Tibial nerve (tissue), 4 donors: ENCODE results near the gene RAB5A. TPM values are rescaled to one million over a fixed set of nuclear protein-coding genes. Genes with fewer than 3 reads are reported as not detected.
"Not testable (repeated sequence)": the region's sequence is repeated elsewhere in the genome, so short reads cannot be mapped to it uniquely, and the experiment has no call there.

Experiments
- DNase-seq, 2 donors: peaks; one replicate each; pipeline ENCODE4 v3.0.0-alpha.2; 2019; ENCODE audit warnings: low spot score in 2 of 2
- H3K27ac ChIP-seq, 4 donors: fragments of 200-600 bp; sonication (generic) in 3 of 4; one replicate each; pipeline ENCODE4 v1.5.1; 2017 to 2019; ENCODE audit warnings: mild to moderate bottlenecking in 1 of 4
- H3K27me3 ChIP-seq, 2 donors: fragments of 200-600 bp; sonication (generic) in 1 of 2; one replicate each; pipeline versions ENCODE4 v1.5.1 to v1.6.0; 2017 to 2019
- H3K36me3 ChIP-seq, 3 donors: fragments of 200-600 bp; sonication (generic); one replicate each; pipeline ENCODE4 v1.5.1; 2018 to 2019
- H3K4me1 ChIP-seq, 4 donors: fragments of 200-600 bp; sonication (generic) in 3 of 4; one replicate each; pipeline ENCODE4 v1.5.1; 2017 to 2019
- H3K4me3 ChIP-seq, 4 donors: fragments of 200-600 bp; sonication (generic) in 3 of 4; one replicate each; pipeline ENCODE4 v1.5.1; 2017 to 2019; ENCODE audit warnings: mild to moderate bottlenecking in 1 of 4, moderate library complexity in 1 of 4
- H3K9me3 ChIP-seq, 4 donors: fragments of 200-600 bp; sonication (generic) in 3 of 4; one replicate each; pipeline ENCODE4 v1.5.1; 2017 to 2019
- CTCF ChIP-seq, 5 experiments: fragments of 200-600 bp in 3 of 5; fragments of 450-650 bp in 2 of 5; sonication (generic) in 3 of 5; IDR thresholded peaks; one replicate each; pipeline ENCODE4 v1.5.1; 2016 to 2019; ENCODE audit warnings: antibody characterized with exemption in 5 of 5, mild to moderate bottlenecking in 3 of 5, moderate library complexity in 2 of 5
- EP300 ChIP-seq, 2 donors: sonication (generic); formaldehyde crosslinking; IDR thresholded peaks; one replicate each; pipeline ENCODE4 v1.6.1; 2017; ENCODE audit warnings: antibody characterized with exemption in 2 of 2, mild to moderate bottlenecking in 1 of 2
- POLR2A ChIP-seq, 2 donors: fragments of 450-650 bp; IDR thresholded peaks; one replicate each; pipeline ENCODE4 v1.6.1; 2017; ENCODE audit warnings: antibody characterized with exemption in 2 of 2, mild to moderate bottlenecking in 2 of 2, moderate library complexity in 2 of 2
- WGBS, 2 donors: methylation state at CpG; one replicate each; pipeline ENCODE4 v1.1.5; 2018; 5-methylcytosine and 5-hydroxymethylcytosine counted together
- total RNA-seq, 4 donors: library from RNA; depleted of rRNA; stranded (reverse); fragments of >200 nt; gene quantifications; one replicate each; pipeline ENCODE4 v1.1.0, GENCODE V29; 2016

The RAB5A gene
- total RNA-seq, 4 donors from 2014 or later, result 47.7 to 83.0 (median 53.2) TPM

- no peaks in the 10 kb centered on the region for H3K27me3 ChIP-seq
- no peak overlapping the region for H3K27ac ChIP-seq
- no peak for DNase-seq
- WGBS, 2 donors, result 89 to 90% methylated on average over 4 of the region's 4 CpGs
- TF ChIP-seq EP300 (IDR thresholded peaks at IDR 0.05) (no peak), CTCF (IDR thresholded peaks at IDR 0.05) (no peak), POLR2A (IDR thresholded peaks at IDR 0.05) (no peak)
- peaks cover 0 to 30% (median 0%) of the 10 kb centered on the region in 4 donors for H3K4me1 ChIP-seq
- no peak overlapping the region for H3K4me3 ChIP-seq
- H3K36me3 ChIP-seq, result peaks cover 0 to 8% (median 0%) of the 10 kb centered on the region in 3 donors
- H3K9me3 ChIP-seq, result no peaks in the 10 kb centered on the region
These were observed 20.9 kb downstream of the RAB5A start for GRCh38 chr3:19967812-19968211.

GRCh38 chr3:19970327-19970726 is 23.4 kb downstream of the RAB5A start:
- no peak for DNase-seq
- Histone ChIP-seq H3K27me3 (no peaks in the 10 kb centered on the region), H3K4me3 (no peak overlapping the region), H3K9me3 (no peaks in the 10 kb centered on the region), H3K36me3 (peaks cover 0 to 13% (median 0%) of the 10 kb centered on the region in 3 donors), H3K4me1 (peaks cover 0 to 29% (median 0%) of the 10 kb centered on the region in 4 donors), H3K27ac (no peak overlapping the region)
- 91 to 92% methylated on average over 8 of the region's 8 CpGs for WGBS, 2 donors
- TF ChIP-seq EP300 (IDR thresholded peaks at IDR 0.05) (no peak), POLR2A (IDR thresholded peaks at IDR 0.05) (no peak), CTCF (IDR thresholded peaks at IDR 0.05) (no peak)

GRCh38 chr3:19972054-19972453 is 25.2 kb downstream of the RAB5A start:
- peaks cover 0 to 29% (median 0%) of the 10 kb centered on the region in 3 donors for H3K36me3 ChIP-seq
- 28% methylated on average over 3 of the region's 3 CpGs for WGBS, 2 donors
- no peak for DNase-seq
- H3K9me3 ChIP-seq, result no peaks in the 10 kb centered on the region
- TF ChIP-seq EP300 (IDR thresholded peaks at IDR 0.05) (no peak), POLR2A (IDR thresholded peaks at IDR 0.05) (no peak), CTCF (IDR thresholded peaks at IDR 0.05) (no peak)
- H3K4me1 ChIP-seq, result peaks cover 0 to 18% (median 0%) of the 10 kb centered on the region in 4 donors
- no peak overlapping the region for H3K4me3 ChIP-seq
- H3K27ac ChIP-seq, result no peak overlapping the region
- H3K27me3 ChIP-seq, result no peaks in the 10 kb centered on the region

GRCh38 chr3:19988904-19989303 is 42.0 kb downstream of the RAB5A start:
- H3K36me3 ChIP-seq, result peaks cover 0 to 33% (median 0%) of the 10 kb centered on the region in 3 donors
- 96 to 97% methylated on average over 8 of the region's 8 CpGs for WGBS, 2 donors
- not testable (repeated sequence) for DNase-seq, H3K9me3 ChIP-seq, H3K4me1 ChIP-seq, H3K4me3 ChIP-seq, H3K27me3 ChIP-seq, H3K27ac ChIP-seq

GRCh38 chr3:19994796-19995195 is 47.9 kb downstream of the RAB5A start:
- no peak overlapping the region for H3K4me3 ChIP-seq
- no peaks in the 10 kb centered on the region for H3K36me3 ChIP-seq
- no peaks in the 10 kb centered on the region for H3K27me3 ChIP-seq
- H3K27ac ChIP-seq, result no peak overlapping the region
- H3K4me1 ChIP-seq, result no peaks in the 10 kb centered on the region
- no peak for DNase-seq
- WGBS, 2 donors, result 81 to 85% methylated on average over 2 of the region's 2 CpGs
- TF ChIP-seq CTCF (IDR thresholded peaks at IDR 0.05), result no peak
- no peak for TF ChIP-seq EP300 (IDR thresholded peaks at IDR 0.05)
- TF ChIP-seq POLR2A (IDR thresholded peaks at IDR 0.05), result no peak
- no peaks in the 10 kb centered on the region for H3K9me3 ChIP-seq

- DNase-seq, result no peak
- no peak overlapping the region for H3K27ac ChIP-seq
- no peaks in the 10 kb centered on the region for H3K9me3 ChIP-seq
- WGBS, 2 donors, result 90 to 96% methylated on average over 4 of the region's 4 CpGs
- TF ChIP-seq POLR2A (IDR thresholded peaks at IDR 0.05) (no peak), EP300 (IDR thresholded peaks at IDR 0.05) (no peak), CTCF (IDR thresholded peaks at IDR 0.05) (no peak)
- no peaks in the 10 kb centered on the region for H3K27me3 ChIP-seq
- no peaks in the 10 kb centered on the region for H3K4me1 ChIP-seq
- no peaks in the 10 kb centered on the region for H3K36me3 ChIP-seq
- no peak overlapping the region for H3K4me3 ChIP-seq
These were observed 50.6 kb downstream of the RAB5A start for GRCh38 chr3:19997502-19997901.
